Natural killer cell (primary cell): Measurements from ENCODE around the gene EGFR. TPM values are rescaled to one million over a fixed set of nuclear protein-coding genes. Genes with fewer than 3 reads are reported as not detected.

ENCODE experiments used
- ATAC-seq, 3 donors: fragments of 150-1000 bp in 2 of 3; fragments of 200-7000 bp in 1 of 3; cut with Tn5 transposase; 1 replicate in 1 of 3; 2 replicates in 2 of 3; pipeline ENCODE4 v1.10.0; 2021; ENCODE audit warnings: mild to moderate bottlenecking in 2 of 3, moderate library complexity in 2 of 3
- DNase-seq, 2 donors: peaks; one replicate each; pipeline versions ENCODE4 v3.0.0 to v3.0.0-alpha.2; 2013 to 2021; ENCODE audit warnings: mixed read lengths in 1 of 2
- H3K27ac ChIP-seq: one replicate; pipeline ENCODE4 v1.5.1; 2013; ENCODE audit warnings: mild to moderate bottlenecking, low read length
- H3K27me3 ChIP-seq: one replicate; pipeline ENCODE4 v1.6.1; 2013; ENCODE audit warnings: low read length; ENCODE audit not compliant: control insufficient read depth, insufficient read depth
- H3K36me3 ChIP-seq: one replicate; pipeline ENCODE4 v1.6.1; 2013; ENCODE audit warnings: low read length; ENCODE audit not compliant: control insufficient read depth, insufficient read depth
- H3K4me1 ChIP-seq: one replicate; pipeline ENCODE4 v1.6.1; 2013; ENCODE audit warnings: low read length; ENCODE audit not compliant: control insufficient read depth, insufficient read depth
- H3K4me3 ChIP-seq: one replicate; pipeline ENCODE4 v1.5.1; 2013; ENCODE audit warnings: low read length
- H3K9me3 ChIP-seq: one replicate; pipeline ENCODE4 v1.6.1; 2013; ENCODE audit warnings: low read length; ENCODE audit not compliant: control insufficient read depth, insufficient read depth
- H3K27ac Mint-ChIP-seq, 2 donors: one replicate each; pipeline ENCODE4 v1.8.0; 2022; ENCODE audit warnings: mild to moderate bottlenecking in 2 of 2, mixed read lengths in 2 of 2, moderate library complexity in 1 of 2
- H3K27me3 Mint-ChIP-seq, 2 donors: one replicate each; pipeline ENCODE4 v1.8.0; 2022; ENCODE audit warnings: low read depth in 2 of 2, mixed read lengths in 2 of 2
- H3K36me3 Mint-ChIP-seq: one replicate; pipeline ENCODE4 v1.8.0; 2022; ENCODE audit warnings: mixed read lengths
- H3K4me1 Mint-ChIP-seq, 2 donors: one replicate each; pipeline ENCODE4 v1.8.0; 2022; ENCODE audit warnings: mixed read lengths in 2 of 2
- H3K4me3 Mint-ChIP-seq: one replicate; pipeline ENCODE4 v1.8.0; 2022; ENCODE audit warnings: mild to moderate bottlenecking, moderate library complexity, mixed read lengths
- H3K9me3 Mint-ChIP-seq, 2 donors: one replicate each; pipeline ENCODE4 v1.8.0; 2022; ENCODE audit warnings: mixed read lengths in 2 of 2
- CTCF ChIP-seq: fragments of 200-600 bp; IDR thresholded peaks from one replicate; pipeline ENCODE4 v1.8.0; 2022; ENCODE audit warnings: antibody characterized with exemption
- WGBS: methylation state at CpG from one replicate; pipeline ENCODE4 v1.1.7; 2013; ENCODE audit warnings: missing lambda C conversion rate; ENCODE audit not compliant: insufficient coverage; 5-methylcytosine and 5-hydroxymethylcytosine counted together
- intact Hi-C: fragments of 100-400 bp; cut with micrococcal nuclease; formaldehyde crosslinking; loops from one replicate; pipeline ENCODE4 v1.14.2; 2022
- total RNA-seq, 4 donors: library from RNA; stranded (reverse); fragments of 120-200 nt in 1 of 4; gene quantifications; one replicate each; pipeline versions ENCODE4 v1.2.3 to v1.2.4, GENCODE V29; 2013 to 2022

EGFR gene
- total RNA-seq, 3 donors from 2014 or later (not counting 1 experiment from before 2014, with no cell fraction given), result not detected

- Histone ChIP-seq H3K36me3 (no peaks in the 10 kb centered on the region), H3K4me1 (peaks cover 6% of the 10 kb centered on the region), H3K9me3 (no peaks in the 10 kb centered on the region), H3K27me3 (peaks cover 12% of the 10 kb centered on the region), H3K27ac (no peak overlapping the region), H3K4me3 (no peak overlapping the region)
- no peak for TF ChIP-seq CTCF
- no peaks in the 10 kb centered on the region for H3K36me3 Mint-ChIP-seq
- intact Hi-C loops, result no loop called here
- no peak overlapping the region for H3K27ac Mint-ChIP-seq
- ATAC-seq (no peak), DNase-seq (no peak)
- H3K27me3 Mint-ChIP-seq, result peaks cover 25 to 30% of the 10 kb centered on the region in 2 donors
- peaks cover 0 to 5% of the 10 kb centered on the region in 2 donors for H3K4me1 Mint-ChIP-seq
- 73% methylated on average over 8 of the region's 8 CpGs for WGBS
- H3K4me3 Mint-ChIP-seq, result no peak overlapping the region
- H3K9me3 Mint-ChIP-seq, result no peaks in the 10 kb centered on the region
Observed at GRCh38 chr7:55099821-55100543, 81.2 kb downstream of the EGFR start.

DNA sequence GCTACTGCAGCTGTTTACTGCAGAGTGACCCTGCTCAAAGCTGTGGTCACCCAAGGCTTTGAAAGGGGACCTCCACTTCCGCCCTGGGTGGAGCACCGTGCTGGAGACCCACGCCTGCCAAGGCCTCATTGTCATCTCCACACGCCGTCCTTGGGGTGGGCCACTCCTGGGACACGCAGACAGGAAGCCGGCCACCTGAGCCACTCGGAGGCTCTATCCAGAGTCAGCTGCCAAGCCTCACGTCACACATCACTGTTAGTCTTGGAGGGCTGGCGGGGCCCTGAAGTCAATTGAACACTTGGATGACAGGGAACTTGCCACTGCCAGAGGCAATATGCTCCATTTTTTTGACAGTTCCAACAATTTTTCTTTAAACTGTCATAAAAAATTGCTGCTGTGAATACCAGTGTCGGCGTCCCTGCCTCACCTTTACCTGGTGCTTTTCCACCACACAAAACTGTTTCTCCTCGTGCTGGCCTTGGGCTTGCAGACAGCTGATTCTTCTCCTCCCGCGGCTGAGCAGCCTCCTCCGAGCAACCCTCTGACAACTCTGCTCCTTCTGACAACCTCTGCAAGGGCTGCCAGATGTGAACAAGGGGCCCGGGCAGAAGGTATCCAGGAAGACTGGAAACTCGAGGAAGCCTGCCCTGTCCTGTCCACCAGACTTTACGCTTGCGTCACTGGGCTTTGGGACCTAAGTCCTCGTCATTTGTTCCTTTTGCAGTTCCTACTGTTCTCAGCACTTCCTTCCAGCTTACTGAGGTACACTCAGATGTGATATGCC, 81.9 kb downstream of the EGFR start:
- H3K4me3 Mint-ChIP-seq, result no peak overlapping the region
- no peak for TF ChIP-seq CTCF
- ATAC-seq, result no peak
- peaks cover 6% of the 10 kb centered on the region for H3K4me1 ChIP-seq
- no peaks in the 10 kb centered on the region for H3K9me3 Mint-ChIP-seq
- H3K36me3 ChIP-seq, result no peaks in the 10 kb centered on the region
- H3K27ac Mint-ChIP-seq, result no peak overlapping the region
- H3K36me3 Mint-ChIP-seq, result no peaks in the 10 kb centered on the region
- no peak overlapping the region for H3K4me3 ChIP-seq
- H3K27ac ChIP-seq, result no peak overlapping the region
- 76% methylated on average over 21 of the region's 21 CpGs for WGBS
- peaks cover 12% of the 10 kb centered on the region for H3K27me3 ChIP-seq
- H3K4me1 Mint-ChIP-seq, result peaks cover 0 to 7% of the 10 kb centered on the region in 2 donors
- peaks cover 22 to 30% of the 10 kb centered on the region in 2 donors for H3K27me3 Mint-ChIP-seq
- no peak for DNase-seq
- intact Hi-C loops, result no loop called here
- H3K9me3 ChIP-seq, result no peaks in the 10 kb centered on the region

DNA sequence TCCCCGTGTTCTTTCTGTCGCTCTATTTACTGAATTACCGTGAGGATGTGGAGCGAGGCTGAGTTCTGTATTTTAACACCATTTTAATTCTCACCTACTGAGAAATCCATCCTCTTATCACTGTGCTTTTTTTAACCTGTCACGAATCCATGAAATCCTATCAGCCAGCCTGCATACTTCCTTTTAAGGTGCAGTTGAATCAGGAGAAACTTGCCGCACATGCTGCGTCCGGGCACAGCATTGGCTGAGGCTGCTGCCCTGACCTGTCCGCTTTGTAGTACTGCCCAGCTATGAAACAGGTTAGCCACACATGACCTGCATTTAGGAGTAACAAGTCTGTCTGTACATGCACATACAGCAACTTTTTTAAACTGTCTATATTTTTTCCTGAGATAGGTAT, 82.5 kb downstream of the EGFR start:
- Mint-ChIP-seq H3K9me3 (no peaks in the 10 kb centered on the region), H3K36me3 (no peaks in the 10 kb centered on the region), H3K4me1 (peaks cover 0 to 7% of the 10 kb centered on the region in 2 donors), H3K27ac (no peak overlapping the region), H3K27me3 (peaks cover 22 to 30% of the 10 kb centered on the region in 2 donors), H3K4me3 (no peak overlapping the region)
- H3K36me3 ChIP-seq, result no peaks in the 10 kb centered on the region
- peaks cover 15% of the 10 kb centered on the region for H3K27me3 ChIP-seq
- ATAC-seq, result no peak
- DNase-seq, result no peak
- no peak for TF ChIP-seq CTCF
- WGBS, result 79% methylated on average over 9 of the region's 9 CpGs
- peaks cover 6% of the 10 kb centered on the region for H3K4me1 ChIP-seq
- no peak overlapping the region for H3K4me3 ChIP-seq
- no peak overlapping the region for H3K27ac ChIP-seq
- no peaks in the 10 kb centered on the region for H3K9me3 ChIP-seq
- intact Hi-C loops, result no loop called here
